HUDEP-2 (cell line): ENCODE data around the gene BARX1.
"Not testable (repeated sequence)": the region's sequence is repeated elsewhere in the genome, so short reads cannot be mapped to it uniquely, and the experiment has no call there.

Source experiments
- DNase-seq, 76 experiments: peaks; one replicate each; lab custom pipeline; 2025; ENCODE audit not compliant: unreplicated experiment in 76 of 76; lab: John Stamatoyannopoulos, UW

The BARX1 gene

DNA sequence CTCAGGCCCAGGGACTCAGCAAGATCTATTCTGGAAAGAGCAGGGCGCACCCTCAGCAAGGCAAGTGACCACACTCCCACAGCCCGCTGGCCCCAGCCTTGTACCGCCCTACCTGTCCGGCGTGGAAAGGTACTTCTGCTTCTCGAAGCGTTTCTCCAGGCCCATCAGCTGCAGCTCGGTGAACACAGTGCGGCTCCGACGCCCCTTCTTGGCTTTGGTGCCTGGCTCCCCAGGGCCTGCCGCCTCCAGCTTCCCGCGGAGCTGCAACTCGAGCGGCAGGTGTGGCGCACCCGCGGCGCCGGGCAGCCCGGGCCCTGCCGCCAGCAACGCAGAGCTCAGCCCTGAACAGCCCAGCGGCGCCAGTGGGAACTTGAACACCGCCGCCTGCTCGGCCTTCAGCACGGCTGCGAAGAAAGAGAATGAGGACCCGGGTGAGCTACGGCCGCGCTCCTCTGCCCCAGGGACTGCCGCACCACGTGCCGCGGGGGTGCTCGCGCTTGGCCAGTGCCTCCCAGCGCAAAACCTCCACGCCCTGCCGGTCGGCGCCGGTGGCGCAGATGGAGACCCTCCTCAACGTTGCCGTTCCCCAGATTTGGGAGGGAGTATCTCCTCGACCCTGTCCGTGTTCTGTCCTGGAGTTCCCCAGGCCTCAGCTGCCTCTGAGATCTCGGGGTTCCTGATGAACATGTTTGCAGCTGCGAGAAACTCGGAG lies 2.2 kb downstream of the BARX1 start:
- no peak for DNase-seq

DNA sequence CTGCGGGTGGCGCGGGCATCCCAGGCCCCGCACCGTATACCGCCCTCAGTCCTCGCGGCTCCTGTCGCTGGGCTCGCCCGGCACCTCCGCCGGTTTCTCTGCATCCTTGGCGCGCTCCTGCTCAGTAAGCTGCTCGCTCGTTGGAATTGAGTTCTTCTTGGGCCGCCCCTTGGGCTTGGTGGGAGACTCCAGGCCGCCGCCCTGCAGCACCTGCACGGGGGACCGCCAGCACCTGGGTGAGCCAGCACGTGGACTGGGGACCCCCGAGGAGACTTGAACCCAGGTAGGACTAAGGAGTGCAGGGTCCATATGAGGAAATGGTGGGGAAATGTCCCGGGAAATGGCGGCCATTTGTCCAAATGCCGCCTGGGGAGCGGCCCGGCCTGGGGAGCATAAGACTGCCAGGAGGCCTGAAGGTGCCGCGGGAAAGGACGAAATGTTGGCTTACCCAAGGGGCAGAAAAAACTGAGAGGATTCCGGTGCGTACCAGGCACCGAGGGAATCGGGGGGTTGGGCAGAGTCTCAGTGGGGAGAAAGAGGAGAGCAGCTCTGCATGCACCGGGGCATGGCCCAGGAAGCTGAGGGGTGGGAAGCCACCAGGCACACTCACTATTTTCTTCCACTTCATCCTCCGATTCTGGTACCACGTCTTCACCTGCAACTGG lies 2.9 kb downstream of the BARX1 start:
- no peak for DNase-seq

DNA sequence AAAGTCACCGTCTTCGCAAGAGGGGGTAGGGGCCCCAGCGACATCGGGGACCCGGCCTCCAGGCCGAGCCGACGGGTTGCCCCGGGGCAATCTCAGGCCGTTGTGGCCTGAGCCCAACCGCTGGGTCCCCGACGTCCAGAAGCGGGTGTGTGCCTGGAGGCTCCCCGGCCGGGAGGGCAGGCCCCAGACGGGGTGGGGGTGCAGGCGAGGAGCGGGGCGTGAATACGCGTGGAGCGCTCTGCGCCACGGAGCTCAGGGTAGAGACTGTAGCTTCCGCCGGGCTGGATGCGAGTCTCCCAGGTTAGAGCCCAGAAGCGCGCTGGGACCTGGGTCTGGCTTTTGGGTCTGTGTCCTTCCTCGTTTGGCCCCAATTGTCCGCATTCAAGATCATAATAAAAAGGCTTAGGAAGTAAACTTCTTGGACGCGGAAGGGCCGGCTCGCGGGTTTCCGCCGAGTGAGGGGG lies 3.5 kb downstream of the BARX1 start:
- no peak for DNase-seq

DNA sequence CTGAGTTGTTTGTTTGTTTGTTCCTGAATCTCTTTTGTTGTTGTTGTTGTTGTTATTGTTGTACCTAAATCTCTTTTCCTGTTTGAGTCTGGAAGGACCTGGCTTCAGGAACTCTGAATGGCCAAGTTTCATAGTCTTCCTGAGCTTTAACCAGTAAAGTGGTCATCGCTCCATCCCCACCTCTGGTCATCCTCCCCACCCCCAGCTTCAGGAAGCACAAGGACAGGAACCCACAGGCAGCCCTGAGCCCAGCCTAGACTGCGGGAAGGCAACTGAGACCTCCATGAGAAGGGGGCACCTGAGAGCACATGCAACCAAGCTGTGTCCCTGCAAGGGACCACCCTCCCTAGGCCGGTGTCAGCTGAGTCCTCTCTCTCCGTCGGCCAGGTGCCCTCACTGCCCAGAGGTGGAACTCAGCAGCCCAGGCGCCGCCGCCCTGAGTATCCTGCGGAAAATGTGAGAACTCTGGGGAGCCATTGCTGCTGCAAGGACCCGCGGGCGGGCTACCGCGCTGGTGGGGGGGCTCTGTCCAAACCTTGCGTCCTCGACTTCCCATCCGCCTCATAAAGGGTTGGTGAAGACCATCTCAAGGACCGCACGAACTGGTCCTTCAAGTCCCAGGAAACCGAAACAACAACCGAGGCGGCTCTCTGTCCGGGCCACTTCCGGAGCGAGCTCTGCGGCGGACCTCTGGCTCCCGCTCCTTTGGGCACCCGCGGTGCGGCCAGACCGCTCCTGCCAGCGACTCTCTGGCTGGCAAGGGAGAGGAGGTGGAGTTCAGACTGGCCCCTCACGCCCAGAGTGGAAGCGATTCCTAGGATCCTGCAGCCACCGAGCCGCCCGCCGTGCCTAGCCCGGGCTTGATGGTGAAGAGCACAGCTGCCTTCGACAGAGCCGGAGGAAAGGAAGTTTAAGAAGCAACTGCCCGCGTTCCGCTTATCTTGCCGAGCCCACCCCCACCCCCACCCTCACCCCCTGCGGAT lies 4.2 kb downstream of the BARX1 start:
- no peak for DNase-seq

DNA sequence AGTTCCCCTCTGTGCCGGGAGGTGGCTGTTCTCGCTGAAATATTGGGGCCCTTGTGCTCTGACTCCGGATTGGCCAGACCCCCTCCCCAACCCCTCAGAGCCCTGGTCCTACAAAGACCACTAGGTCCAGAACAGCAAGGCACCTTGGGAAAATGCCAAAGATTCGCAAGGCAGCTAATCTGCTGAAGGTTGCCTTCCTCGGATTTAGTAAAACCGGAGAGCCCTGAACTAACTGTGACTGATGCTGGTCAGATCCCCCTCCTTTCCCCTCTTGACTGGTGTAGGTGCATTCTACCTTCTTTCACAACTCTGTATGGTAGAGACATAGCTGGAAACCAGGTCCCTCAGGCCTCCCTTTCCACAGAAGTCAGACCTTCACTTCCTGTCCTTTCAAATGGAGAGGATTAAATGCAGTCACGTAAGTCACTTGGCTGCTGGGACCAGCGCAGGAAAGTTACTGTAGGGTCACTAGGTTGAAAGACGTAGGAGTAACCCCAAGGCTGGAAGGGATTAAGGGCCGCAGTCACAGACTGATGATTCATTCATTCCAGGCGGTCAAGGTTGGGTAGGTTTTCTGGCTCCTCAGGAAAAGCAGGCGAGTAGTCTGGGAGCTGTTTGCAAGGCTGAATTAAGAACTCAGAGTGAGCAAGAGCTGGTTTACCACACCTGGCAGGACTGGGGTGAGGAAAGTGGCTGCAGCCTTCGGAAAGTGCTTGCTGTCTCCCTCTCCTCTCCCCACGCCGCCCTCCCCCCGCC lies 5.3 kb downstream of the BARX1 start:
- DNase-seq = peak in 1 of 76 experiments; percentile 13

DNA sequence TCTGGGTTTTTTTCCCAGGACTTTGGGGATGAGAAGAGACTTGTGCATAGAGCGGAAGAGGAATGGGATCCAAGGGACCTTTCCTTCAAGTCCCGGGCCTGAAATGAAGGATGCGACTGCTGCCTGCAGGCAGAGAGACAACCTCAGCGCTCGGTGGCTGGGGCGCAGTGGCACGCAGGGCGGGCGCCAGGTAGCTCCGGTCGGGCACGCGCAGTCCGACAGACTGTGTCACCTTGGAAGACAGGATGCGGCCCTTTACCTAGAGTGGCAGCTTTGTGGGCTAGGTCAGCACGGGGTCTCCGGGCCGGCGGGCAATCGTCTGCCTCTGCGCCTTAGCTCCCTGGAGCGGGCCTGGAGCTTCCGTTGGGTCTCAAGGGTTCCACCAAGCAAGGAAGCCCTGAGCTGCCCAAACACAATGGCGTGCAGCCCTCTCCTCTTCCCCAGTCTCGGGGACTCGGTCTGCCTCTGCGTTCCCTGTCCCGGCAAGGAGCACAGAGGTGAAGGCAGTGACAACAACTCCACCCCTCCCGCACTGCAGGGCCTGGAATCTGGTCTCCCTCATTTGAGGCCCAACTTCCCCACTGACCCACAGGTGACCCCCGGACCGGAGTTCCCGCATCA lies 6.0 kb downstream of the BARX1 start:
- DNase-seq = no peak

DNA sequence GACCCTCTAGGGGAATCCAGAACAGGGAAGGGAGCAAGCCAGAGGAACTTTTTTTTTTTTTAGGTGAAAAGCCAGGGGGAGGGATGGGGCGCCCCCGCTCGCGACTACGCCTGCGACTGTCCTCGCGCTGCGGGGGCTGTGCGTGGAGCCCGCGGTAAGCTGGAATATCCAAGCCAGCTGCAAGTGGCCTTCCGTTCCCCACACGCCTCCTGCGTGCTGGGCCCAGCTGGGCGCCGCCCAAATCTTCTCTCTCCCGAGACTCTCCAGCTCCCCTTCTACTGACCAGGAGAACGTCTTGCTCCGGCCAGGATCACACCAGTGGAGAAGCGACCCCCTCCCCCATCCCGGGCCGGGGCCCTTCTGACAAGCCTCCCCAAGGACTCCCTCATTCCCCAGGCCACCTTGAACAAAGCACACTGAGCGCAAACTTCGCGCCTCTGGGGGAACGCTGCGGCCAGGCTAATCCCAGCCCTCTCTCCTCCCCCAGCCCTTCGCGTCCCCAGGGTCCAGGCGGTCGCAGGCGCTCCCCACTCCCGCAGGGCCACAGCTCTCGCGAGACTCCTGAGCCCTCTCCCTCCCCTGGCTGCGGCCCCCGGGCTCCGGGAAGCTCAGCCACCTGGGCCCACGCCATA lies 6.6 kb downstream of the BARX1 start:
- DNase-seq = no peak

DNA sequence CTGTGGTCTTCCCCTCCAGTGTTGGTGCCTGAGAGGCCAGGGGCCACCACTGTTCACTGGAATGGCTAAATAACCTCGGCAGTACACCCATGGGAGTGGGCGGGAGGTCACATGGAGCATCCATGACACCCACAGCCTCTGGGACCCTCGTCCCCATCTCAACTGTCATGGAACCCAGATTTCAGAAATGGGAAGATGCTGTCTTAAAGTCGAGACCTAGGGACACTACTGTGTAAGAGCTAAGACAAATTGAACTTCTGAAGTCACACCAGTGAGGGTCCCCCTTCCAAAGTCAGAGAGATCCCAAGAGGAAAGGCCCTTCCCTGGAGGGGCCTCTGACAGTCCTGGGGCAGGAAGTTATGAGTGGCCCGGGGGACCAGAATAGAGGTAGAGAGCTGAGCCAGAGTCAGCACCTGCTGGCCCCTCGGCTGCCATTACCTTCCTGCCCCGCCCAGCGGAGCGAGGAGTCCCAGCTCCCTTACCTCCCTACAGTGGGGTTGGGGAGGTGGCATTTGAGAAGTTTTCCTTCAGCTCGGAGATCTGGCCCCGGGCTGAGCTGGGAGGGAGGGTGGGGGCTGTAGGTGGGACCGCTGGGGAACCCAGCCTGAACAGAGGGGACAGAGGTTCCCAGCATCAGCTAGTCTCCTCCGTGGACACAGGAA lies 7.6 kb downstream of the BARX1 start:
- DNase-seq = no peak

DNA sequence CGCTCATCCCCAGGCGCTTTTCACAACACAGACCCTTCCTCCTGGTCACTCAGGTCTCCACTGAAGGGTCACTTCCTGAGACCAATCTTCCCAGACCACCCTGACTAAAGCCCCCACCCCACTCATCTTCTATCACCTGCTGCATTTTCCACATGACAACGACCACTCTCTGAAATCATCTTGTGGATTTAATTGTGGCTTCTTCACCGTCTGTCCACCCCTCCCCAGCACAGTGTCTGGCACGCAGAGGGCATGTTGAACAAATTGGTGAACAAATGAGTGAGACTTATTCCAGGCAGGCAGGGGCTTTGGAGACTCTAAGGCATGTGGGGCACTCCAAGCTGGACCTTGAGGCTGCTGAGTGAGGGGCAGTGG lies 8.8 kb downstream of the BARX1 start:
- DNase-seq = no peak

DNA sequence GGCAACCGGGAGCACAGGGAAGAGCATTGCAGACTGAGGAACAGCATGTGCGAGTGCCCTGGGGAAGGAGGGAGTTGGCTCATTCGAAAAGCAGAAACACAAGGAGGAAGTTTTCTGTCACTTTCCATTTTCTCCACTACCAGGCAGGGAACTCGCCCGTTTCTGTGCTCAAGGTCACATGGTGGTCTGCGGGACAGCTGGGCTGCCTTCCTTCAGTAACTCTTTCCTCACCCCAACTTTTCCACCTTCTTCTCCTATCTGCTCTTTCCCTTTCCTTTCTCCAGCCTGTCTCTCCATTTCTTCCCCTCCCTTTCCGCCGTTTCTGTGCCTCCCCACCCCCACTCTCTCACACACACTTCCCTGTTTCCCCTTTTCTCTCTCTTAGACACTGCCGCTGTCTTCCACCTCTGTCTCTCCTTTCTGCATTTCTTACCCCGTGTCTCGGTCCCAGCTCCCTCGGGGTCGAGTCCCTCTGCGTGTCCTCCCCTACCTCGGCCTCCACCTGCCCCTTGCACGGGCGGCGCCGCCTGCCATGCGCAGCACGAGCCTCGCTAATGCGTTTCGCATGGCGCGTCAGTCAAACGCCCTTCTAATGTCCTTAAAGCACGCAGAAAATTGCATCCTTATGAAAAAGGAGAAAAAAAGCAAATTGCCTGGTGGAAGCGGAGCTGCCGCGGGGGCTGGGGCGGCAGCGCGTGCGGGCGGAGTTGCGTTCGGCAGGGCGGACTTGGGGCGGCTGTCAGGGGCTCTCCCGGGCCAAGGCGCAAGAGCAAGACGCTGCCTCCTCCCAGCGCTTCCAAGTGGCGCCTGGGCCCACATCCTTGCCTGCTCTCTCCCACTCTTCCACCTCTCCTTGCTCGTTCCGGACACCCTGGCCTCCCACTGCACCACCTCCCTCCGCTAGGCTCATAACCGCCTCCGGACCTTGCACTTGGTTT lies 9.5 kb downstream of the BARX1 start:
- no peak for DNase-seq

DNA sequence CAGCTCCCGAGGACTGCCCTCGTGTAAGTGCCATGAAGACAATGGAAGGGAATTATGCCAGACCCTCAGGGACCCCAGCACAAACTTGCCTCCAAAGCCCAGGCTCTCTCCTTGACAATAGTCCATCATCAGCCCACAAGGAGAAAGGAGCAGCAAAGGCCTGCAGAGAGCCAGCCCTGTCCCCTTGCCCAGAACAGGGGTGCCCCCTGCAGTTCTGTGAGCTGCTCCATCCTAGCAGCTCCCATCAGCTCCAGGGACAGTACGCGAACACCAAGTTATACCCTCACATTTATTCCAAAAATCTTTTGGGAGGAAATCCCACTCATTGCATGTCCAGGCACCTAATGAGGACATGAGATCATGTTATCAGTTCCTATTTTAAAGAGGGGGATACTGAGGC lies 11.1 kb downstream of the BARX1 start:
- peak in 1 of 76 experiments; percentile 2 for DNase-seq

DNA sequence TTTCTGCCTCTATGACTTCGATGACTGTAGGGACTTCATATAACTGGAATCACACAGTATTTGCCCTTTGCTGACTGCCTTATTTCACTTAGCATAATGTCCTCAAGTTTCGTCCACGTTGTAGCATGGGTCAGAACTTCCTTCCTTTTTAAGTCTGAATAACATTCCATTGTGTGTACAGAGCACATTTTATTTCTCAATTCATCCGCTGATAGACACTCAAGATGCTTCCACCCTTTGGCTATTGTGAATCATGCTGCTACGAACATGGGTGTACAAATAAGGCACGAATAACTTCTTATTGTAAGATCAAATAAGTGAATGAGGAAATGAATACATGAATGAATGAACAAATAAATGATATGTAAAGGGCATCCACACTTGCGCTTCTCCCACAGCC lies 13.0 kb downstream of the BARX1 start:
- DNase-seq = no peak

DNA sequence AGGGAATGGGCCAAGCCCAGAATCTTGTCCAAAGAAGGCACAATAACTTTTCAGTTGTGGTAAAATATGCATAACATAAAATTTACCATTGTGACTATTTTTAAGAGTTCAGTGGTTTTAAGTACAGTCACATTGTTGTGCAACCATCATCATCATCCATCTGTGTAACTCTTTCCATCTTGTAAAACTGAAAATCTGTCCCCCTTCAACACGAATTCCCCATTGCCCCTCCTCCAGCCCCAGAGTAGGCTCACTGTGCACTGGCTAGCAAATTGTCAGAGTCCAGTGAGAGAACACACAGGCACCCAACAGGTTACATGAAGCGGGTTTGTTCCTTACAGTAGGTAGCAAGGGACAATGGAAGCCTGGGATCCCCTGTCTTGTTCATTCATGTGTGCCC lies 13.7 kb downstream of the BARX1 start:
- no peak for DNase-seq

DNA sequence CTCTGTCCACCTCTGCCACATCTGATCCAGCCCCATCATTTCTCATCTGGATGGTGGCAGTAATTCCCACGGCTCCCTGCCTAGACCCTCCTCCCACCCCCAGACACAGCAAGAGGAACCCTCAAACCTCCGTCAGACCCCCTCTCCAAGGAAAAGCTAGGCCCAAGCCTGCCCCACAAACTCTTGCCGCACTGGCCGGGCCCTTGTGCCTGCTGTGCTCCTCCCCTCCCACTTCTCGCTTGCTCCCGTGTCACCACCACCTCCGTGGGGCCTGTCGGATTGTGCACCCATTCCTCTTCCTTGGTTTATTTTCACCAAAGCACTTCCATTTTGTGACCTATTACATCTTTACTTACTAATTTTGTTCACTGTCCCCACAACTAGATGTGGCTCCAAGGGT lies 14.2 kb downstream of the BARX1 start:
- no peak for DNase-seq

DNA sequence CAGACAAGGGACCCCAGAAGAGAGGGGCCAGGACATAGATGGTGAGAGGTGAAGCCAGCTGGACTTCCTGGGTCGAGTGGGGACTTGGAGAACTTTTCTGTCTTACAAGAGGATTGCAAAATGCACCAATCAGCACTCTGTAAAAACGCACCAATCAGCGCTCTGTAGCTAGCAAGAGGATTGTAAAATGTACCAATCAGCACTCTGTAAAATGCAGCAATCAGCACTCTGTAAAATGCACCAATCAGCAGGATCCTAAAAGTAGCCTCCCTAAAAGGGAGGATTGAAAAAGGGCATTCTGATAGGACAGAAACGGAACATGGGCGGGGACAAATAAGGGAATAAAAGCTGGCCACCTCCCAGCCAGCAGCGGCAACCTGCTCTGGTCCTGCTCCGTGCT lies 15.6 kb downstream of the BARX1 start:
- not testable (repeated sequence) for DNase-seq

DNA sequence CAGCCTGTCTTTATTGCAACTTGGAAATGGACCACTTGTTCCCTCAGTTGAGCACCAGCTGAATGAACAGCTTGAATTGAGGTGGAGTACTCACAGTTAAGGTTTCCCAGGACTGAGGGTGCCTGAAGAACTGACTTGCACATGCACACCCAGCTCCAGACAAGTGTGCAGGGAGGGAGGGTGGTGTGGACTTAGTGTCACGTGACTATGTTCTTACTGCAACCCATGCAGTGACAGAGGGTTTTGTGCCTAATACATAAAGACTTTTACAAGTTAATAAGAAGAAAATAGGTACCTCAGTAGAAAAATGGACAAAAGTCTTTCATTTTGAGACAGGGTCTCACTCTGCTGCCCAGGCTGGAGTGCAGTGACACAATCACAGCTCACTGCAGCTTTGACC lies 18.0 kb downstream of the BARX1 start:
- DNase-seq = no peak

DNA sequence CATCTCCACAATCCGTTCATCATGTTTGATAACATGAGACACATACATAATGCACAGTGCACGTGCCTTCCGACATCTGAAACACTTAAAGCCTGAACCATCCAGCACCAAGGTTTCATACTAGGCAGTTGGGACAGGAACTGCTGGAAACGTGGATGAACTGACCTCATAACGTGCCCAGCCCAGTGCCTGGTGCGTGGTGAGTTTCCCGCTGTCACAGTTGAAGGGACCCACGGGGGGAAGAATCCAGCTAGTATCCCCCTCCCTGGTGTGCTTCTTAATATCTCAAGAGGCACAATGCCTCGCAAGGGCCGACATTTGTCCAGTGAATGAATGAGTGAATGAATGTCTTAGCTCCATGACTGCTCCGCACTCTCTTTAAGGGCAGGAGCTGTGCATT lies 23.2 kb downstream of the BARX1 start:
- no peak for DNase-seq

DNA sequence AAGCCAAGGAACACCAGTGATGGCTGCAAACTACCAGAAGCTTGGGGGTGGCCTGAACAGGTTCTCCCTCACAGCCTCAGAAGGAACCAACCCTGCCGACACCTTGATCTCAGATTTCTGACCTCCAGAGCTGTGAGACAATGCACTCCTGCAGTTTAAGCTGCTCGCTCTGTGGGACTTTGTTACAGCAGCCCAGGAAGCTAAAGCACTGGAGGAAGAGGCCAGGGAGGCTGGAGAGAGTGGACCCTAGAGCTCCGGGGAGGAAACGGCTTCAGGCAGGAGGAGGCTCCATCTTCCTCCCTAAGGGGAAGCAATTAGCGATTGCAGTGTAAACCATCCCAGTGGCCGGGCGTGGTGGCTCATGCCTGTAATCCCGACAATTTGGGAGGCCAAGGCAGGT lies 25.1 kb downstream of the BARX1 start:
- DNase-seq = no peak
